Activated naive CD4-positive, alpha-beta T cell treated with anti-CD3 and anti-CD28 coated beads, Interleukin-2, amount 50 U/mL, for 24 hours (primary cell): Measurements from ENCODE around the gene SIKE1.
"Not testable (repeated sequence)": the region's sequence is repeated elsewhere in the genome, so short reads cannot be mapped to it uniquely, and the experiment has no call there.

Experiments
- H3K27ac Mint-ChIP-seq: one replicate; pipeline ENCODE4 v1.8.0; 2021; ENCODE audit warnings: mild to moderate bottlenecking, mixed read lengths
- H3K27me3 Mint-ChIP-seq: one replicate; pipeline ENCODE4 v1.8.0; 2021; ENCODE audit warnings: mixed read lengths
- H3K36me3 Mint-ChIP-seq: one replicate; pipeline ENCODE4 v1.8.0; 2021; ENCODE audit warnings: mixed read lengths
- H3K4me1 Mint-ChIP-seq: one replicate; pipeline ENCODE4 v1.8.0; 2021; ENCODE audit warnings: mixed read lengths
- H3K4me3 Mint-ChIP-seq: one replicate; pipeline ENCODE4 v1.8.0; 2021; ENCODE audit warnings: mild to moderate bottlenecking, mixed read lengths
- H3K9me3 Mint-ChIP-seq: one replicate; pipeline ENCODE4 v1.8.0; 2021; ENCODE audit warnings: mixed read lengths

SIKE1 gene

DNA sequence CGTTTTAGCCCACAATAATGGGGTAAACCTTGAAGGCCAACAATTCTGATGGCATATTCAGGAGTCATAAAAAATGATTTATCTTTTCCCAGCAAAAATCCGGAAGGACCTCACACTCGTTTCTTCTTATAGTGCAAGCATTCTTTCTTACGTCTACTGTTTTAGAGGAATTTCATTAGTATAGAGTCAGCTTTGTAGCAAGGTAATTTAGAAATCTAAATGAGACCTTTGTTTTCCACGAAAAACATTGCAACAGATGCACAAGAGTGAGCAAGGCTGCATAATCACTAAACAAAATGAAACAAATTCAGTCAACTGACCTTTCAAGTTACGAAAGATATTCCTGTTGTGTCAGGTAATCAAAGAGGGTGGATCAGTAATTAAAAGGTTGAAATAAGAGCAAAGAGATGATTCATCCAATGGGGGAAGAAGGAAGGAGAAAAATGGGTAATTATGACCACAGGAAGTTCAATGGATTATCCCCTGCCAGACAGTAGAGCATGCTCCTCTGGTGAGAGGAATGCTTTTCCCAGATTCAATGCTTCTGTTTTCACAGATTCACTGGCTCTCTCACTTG, 22.1 kb downstream of the SIKE1 start:
- peaks cover 45% of the 10 kb centered on the region for H3K4me1 Mint-ChIP-seq
- peak overlapping the region; percentile 99 for H3K27ac Mint-ChIP-seq
- H3K9me3 Mint-ChIP-seq: peaks cover 7% of the 10 kb centered on the region
- peaks cover 15% of the 10 kb centered on the region for H3K36me3 Mint-ChIP-seq
- H3K27me3 Mint-ChIP-seq: no peaks in the 10 kb centered on the region
- H3K4me3 Mint-ChIP-seq: peak overlapping the region; percentile 98

DNA sequence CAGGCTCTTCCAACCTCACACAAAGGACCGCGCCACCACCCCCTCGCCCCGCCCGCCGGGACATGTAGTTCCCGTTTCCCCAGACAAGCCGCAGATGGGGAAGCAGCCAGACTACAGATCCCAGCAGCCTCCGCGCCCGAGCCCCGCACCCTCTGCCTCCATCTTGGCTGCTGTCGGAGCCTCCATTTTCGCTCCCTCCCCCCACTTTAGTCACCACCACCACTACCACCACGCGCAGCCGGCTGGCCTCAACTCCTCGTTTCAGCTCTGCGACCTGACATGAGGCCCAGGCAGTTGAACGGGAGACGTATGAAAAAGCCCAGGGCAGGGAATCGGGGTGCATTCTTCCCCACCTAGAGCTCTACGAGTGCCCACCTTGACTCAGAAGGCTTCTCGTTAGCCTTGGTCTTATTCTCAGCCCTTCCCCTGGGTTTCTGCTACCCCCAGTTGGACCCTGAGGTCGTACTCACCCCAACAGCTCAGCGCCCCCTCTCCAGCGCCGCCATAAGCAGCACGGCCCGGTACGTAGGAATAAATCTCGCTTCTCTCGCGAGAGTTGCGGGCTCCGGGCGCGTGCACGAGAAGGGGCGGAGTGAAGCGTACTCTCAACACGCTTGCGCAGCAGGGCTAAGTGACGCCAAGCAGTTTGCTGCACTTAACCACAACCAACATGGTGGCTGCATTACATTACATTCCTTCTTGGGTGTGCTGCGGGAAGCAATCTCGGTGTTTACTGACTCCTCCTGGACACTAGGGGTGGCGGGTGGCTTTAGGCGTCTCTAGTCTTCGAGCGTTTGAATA, 22.8 kb downstream of the SIKE1 start, which contains the start of gene CSDE1:
CSDE1 (minus strand) TSS at position 530 of the 801 bp plus-strand sequence. CDS start 18,094 bp downstream, outside the sequence.
- H3K4me3 Mint-ChIP-seq: peak within 1 kb of the TSS; percentile 98
- H3K9me3 Mint-ChIP-seq: peaks cover 4% of the 10 kb centered on the region
- H3K4me1 Mint-ChIP-seq: peaks cover 52% of the 10 kb centered on the region
- peak within 1 kb of the TSS; percentile 99 for H3K27ac Mint-ChIP-seq
- peaks cover 11% of the 10 kb centered on the region for H3K36me3 Mint-ChIP-seq
- H3K27me3 Mint-ChIP-seq: no peaks in the 10 kb centered on the region

DNA sequence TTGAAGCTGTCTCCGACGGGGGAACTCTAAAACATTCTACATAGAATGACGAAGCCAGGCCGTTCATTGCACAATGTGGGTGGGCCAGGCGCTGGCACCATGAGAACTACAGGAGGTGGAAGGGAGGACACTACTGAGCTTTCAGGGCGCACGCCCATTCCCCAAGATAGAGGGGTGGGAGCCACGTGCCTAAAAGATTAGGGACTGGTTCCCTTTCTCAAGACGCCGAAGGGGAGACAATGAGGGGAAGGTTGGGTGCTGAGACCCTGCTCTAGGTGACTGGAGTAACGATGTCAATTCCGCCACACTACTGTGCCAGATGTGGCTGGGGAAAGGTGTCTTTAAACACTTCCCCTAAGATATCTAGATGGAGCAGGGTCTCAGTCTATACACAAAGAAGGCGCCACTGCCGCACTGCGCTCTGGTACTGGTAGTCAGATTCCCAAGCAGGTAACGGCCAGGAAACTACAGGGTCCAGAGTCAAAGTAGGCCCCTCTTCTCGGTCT, 23.5 kb downstream of the SIKE1 start:
- peaks cover 11% of the 10 kb centered on the region for H3K36me3 Mint-ChIP-seq
- H3K27ac Mint-ChIP-seq: peak overlapping the region; percentile 99

DNA sequence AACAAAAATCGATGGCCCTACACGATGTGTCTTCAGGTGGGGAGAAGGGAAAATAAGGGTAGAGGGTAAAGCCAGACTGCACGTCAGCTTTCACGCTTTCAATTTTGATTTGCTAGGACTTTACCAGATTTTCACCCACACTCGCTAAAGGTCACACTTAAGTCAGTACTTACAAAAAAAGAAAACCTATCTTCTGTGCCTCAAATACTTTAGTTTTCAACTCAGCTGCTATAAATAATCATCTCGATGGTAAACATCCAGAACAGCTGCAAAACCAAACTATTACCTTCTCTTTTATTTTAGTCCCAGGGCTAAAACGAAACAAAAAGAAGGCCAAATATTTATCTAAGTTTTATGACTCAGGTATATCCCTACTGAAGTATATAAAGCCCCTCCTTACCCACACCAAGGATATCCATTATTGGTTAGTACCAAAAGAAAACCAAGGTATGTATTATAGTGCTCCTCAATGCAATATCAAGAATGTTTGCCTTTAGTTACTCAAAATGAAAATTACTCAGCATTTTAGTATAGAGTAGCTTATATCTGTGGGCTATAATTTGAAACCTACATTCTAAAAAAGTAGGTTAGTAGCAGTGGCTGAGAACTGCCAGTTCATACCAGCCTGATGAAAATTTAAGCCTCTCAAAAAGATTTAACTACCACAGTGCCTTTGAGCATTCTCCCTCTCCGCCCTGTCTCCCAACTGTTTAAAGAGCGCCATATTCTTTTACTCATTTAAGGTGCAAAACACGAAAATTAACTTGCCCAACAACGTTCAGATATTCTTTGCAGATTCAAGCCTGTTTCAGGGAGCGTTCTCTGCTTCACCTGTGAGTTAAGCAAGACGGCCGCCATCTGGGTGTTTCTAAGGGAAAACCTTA, 24.2 kb downstream of the SIKE1 start:
- H3K9me3 Mint-ChIP-seq: peaks cover 4% of the 10 kb centered on the region
- H3K4me3 Mint-ChIP-seq: peak overlapping the region; percentile 98
- H3K36me3 Mint-ChIP-seq: peaks cover 11% of the 10 kb centered on the region
- H3K27me3 Mint-ChIP-seq: no peaks in the 10 kb centered on the region
- H3K27ac Mint-ChIP-seq: peak overlapping the region; percentile 99
- peaks cover 66% of the 10 kb centered on the region for H3K4me1 Mint-ChIP-seq

More for the DNA sequence above, 23.5 kb downstream of the SIKE1 start:
- Mint-ChIP-seq H3K4me3 (peak overlapping the region; percentile 98), H3K9me3 (peaks cover 4% of the 10 kb centered on the region), H3K4me1 (peaks cover 59% of the 10 kb centered on the region), H3K27me3 (no peaks in the 10 kb centered on the region)

DNA sequence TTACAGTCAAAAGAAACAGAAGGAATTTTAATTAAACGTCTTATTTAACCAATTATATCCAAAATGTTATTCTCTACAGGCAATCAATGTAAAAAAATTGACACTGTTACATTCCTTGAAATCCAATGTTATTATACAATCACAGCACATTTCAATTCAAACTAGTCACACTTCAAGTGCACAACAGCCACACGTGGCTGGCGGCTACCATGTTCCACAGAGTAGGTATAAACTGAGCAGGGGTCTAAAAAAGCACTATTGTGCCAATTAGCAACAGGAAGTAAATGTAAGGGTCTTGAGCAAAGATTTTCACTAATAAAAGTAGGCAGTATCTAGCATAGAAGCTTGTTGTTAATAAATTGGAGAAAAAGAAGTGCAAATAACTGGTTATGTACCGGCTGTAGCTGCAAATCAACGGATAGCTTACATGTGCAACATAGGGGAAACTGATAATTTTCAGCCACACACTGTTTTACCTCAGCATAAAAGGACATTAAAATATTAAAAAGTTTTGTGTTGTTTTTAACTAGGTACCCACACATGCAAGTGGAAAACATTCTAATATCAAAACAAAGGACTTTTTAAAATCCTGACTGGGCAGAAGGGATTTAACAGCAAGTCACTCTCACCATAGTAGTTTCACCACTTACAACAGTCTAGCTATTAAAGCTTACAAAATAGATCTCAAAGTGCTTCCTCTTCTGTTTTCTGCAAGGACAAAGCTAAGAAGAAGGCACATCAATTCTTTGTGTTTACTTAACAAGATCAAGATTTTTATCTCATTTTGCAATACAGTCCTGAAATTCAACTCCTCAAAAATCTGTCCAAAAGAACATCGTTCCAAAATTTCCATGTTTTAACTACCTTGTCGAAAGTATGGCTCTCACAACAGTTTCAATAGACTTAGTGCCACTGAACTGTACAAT, 25.2 kb downstream of the SIKE1 start:
- H3K9me3 Mint-ChIP-seq: peaks cover 4% of the 10 kb centered on the region
- H3K4me3 Mint-ChIP-seq: peak overlapping the region; percentile 98
- peak overlapping the region; percentile 89 for H3K27ac Mint-ChIP-seq
- peaks cover 11% of the 10 kb centered on the region for H3K36me3 Mint-ChIP-seq
- peaks cover 76% of the 10 kb centered on the region for H3K4me1 Mint-ChIP-seq
- H3K27me3 Mint-ChIP-seq: no peaks in the 10 kb centered on the region

DNA sequence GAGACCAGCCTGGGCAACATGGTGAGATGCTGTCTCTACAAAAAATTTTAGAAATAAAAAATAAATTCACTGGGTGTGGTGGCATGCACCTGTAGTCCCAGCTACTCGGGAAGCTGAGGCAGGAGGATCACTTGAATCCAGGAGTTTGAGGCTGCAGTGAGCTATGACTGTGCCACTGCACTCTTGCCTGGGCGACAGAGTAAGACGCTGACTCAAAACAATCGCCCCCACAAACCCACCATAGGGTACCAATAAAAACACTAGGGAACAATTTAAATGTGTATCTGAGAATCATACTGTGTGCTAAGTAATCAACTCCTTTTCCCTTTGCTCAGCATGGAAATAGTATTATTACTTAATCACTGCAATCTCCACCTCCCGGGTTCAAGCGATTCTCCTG, 26.8 kb downstream of the SIKE1 start:
- Mint-ChIP-seq H3K4me3 (peak overlapping the region; percentile 98), H3K4me1 (peaks cover 91% of the 10 kb centered on the region), H3K36me3 (peaks cover 19% of the 10 kb centered on the region)
- not testable (repeated sequence) for H3K27ac Mint-ChIP-seq, H3K27me3 Mint-ChIP-seq, H3K9me3 Mint-ChIP-seq

DNA sequence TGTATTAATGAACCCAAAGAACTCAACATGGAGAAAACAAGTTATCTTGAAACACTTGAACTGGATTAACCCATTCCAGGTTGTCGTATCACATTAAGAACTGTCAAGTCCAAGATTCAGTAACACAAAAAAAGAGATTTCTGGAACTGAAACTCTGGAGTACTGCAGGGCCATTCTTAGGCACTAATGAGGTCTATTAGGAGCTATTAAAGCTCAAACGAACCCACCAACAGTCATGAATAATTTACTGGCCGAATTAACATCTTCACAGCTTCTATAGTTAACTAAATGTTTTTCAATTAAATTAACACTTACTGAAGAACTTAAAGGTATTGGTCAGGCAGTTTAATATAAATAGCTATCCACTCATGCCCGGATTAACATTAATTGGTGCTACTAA, 27.3 kb downstream of the SIKE1 start:
- H3K4me1 Mint-ChIP-seq: peaks cover 91% of the 10 kb centered on the region
- no peaks in the 10 kb centered on the region for H3K9me3 Mint-ChIP-seq
- peaks cover 22% of the 10 kb centered on the region for H3K36me3 Mint-ChIP-seq
- peak overlapping the region; percentile 98 for H3K4me3 Mint-ChIP-seq
- H3K27ac Mint-ChIP-seq: no peak overlapping the region
- H3K27me3 Mint-ChIP-seq: no peaks in the 10 kb centered on the region

DNA sequence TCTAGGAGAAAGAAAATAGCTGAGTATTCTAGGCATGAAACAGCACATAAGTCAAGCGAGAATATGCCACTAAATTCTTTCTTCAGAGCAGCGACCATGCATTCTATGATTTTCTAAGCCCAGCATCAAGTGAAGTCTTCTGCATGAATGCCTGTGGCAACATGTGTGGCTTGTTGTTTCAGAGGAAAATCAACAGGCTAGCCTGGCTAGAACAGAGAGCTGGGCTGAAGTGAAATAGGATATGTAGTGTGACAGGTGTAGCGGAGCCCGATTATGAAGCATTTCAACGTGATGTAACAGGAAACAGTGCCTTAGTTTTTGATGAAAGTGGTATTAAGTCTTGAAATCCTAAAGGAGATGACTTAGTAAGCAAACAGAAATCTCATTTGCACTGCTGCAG, 29.7 kb downstream of the SIKE1 start:
- no peaks in the 10 kb centered on the region for H3K27me3 Mint-ChIP-seq
- peaks cover 19% of the 10 kb centered on the region for H3K36me3 Mint-ChIP-seq
- H3K9me3 Mint-ChIP-seq: no peaks in the 10 kb centered on the region
- H3K27ac Mint-ChIP-seq: no peak overlapping the region
- peak overlapping the region; percentile 62 for H3K4me3 Mint-ChIP-seq
- peaks cover 98% of the 10 kb centered on the region for H3K4me1 Mint-ChIP-seq

DNA sequence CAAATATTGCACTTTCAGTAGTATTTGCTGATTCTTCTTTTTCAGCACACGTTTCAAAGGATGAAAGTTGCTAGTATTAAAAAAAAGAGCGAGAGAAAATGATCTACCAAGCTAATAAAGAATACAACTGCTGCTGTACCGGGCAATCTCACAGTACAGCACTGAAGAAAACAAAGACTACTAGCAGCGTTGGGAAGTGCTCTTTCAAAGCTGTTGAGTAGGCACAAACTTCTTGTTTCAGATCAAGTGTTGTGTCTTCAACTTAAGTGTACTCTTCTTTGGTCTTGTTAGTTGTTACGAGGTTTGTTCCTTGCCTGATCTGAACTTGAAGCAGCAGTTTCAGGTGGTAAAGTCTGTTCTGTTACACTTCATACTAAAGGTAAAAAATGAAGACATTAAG, 30.6 kb downstream of the SIKE1 start:
- no peaks in the 10 kb centered on the region for H3K27me3 Mint-ChIP-seq
- H3K27ac Mint-ChIP-seq: no peak overlapping the region
- peaks cover 17% of the 10 kb centered on the region for H3K36me3 Mint-ChIP-seq
- H3K4me1 Mint-ChIP-seq: peaks cover 98% of the 10 kb centered on the region
- H3K4me3 Mint-ChIP-seq: peak overlapping the region; percentile 30
- no peaks in the 10 kb centered on the region for H3K9me3 Mint-ChIP-seq

DNA sequence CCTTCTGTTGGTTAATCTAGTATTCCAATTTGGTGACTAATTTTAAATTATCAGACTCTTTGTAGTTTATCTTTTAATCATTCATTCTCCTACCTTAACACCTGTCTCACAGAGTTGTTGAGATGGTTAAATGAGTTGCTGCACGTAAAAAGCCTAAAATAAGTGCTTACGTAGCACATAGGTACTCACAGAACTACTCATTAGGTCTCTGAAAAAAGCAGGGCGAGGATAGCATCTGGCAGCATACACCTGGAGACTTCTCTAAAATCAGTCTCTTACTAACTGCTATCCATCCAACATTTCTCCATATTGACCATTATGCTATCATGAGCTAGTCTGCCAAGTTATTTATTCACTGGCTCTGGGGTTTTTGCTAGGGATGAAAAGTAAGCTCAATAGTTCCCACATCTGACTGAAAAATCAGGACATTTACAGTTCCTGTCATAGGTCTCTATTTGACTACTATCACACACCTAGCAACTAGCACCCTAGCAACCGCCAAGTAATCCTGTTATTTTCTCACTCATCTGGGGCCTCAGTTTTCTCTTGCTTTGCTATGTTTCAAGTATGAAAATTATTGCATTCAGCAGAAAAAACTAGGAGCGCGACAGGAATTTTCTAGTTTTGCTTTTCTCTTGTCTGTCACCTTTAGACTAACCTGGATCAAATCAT, 33.9 kb downstream of the SIKE1 start:
- Mint-ChIP-seq H3K27ac (no peak overlapping the region), H3K27me3 (no peaks in the 10 kb centered on the region), H3K4me1 (peaks cover 93% of the 10 kb centered on the region), H3K36me3 (peaks cover 18% of the 10 kb centered on the region), H3K9me3 (no peaks in the 10 kb centered on the region), H3K4me3 (no peak overlapping the region)

DNA sequence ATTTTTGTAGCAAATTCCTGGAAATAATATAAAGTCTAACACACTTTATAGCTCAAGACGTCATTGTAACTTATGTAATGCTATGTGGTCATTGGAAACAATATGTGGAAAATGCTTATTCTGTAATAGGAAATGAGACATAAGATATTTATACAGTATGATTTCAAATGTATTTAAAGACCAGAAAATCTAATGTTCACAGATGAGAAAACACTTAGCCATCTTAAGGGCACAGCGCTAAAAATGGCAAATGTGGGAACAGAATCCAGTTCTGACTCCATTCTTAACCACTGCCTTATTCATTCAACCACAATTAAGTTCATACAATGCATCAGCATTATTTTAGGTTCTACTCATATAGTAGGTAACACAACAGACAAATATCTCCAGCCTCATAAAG, 35.2 kb downstream of the SIKE1 start:
- Mint-ChIP-seq H3K9me3 (no peaks in the 10 kb centered on the region), H3K4me1 (peaks cover 92% of the 10 kb centered on the region), H3K36me3 (peaks cover 21% of the 10 kb centered on the region), H3K27ac (no peak overlapping the region), H3K27me3 (no peaks in the 10 kb centered on the region), H3K4me3 (no peak overlapping the region)

DNA sequence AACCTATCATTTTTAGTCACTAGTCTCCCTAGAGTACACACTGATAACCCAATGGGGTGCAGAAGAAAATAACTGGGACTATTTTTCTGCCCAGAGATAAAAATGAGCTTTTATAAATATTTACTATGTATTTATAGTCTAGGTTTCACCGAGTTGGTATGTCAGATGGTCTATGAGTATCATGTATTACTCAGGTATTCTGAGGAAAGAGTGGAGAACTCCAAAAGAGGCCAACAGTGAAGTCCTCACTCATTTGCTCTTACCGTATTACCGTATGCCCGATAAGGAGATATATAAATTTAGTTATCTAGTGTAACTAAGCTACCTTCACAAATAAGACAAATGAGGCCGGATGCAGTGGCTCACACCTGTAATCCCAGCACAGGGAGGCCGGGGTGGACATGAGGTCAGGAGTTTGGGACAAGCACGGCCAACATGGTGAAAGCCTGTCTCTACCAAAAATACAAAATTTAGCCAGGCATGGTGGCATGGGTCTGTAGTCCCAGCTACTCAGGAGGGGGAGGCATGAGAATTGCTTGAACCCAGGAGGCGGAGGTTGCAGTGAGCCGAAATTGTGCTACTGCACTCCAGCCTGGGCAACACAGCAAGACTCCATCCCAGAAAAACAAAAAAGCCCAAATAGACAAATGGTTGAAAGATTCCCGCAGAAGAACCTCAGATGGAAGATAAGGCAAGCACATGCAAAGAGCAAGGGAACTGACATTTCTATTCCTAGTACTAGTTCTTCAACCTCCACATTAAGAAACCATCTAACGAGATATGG, 38.3 kb downstream of the SIKE1 start:
- peaks cover 70% of the 10 kb centered on the region for H3K4me1 Mint-ChIP-seq
- H3K4me3 Mint-ChIP-seq: peak overlapping the region; percentile 30
- no peaks in the 10 kb centered on the region for H3K9me3 Mint-ChIP-seq
- H3K27me3 Mint-ChIP-seq: no peaks in the 10 kb centered on the region
- H3K36me3 Mint-ChIP-seq: peaks cover 8% of the 10 kb centered on the region
- no peak overlapping the region for H3K27ac Mint-ChIP-seq

DNA sequence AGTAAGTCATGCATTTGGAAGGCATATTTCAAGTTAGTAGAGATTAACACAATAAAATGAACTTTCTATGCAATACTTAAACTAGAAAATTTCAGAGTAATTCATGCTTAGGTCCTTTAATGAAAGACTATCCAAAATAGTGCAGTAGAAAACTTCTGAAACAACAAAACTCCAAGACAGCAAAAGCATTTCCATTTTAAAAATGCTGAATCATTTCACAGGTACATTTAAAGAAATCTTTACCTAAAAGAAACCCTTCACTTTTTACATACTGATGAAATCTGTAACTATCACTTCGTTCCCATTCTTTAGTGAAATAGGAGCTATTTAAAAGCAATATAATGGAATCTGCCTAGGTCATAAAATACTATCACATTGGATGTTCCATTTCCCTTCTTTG, 40.2 kb downstream of the SIKE1 start:
- Mint-ChIP-seq H3K4me3 (no peak overlapping the region), H3K4me1 (peaks cover 63% of the 10 kb centered on the region), H3K9me3 (no peaks in the 10 kb centered on the region), H3K27me3 (no peaks in the 10 kb centered on the region), H3K27ac (no peak overlapping the region), H3K36me3 (peaks cover 15% of the 10 kb centered on the region)
